GM11168 (cell line): ENCODE data around the gene PGAM4.
"Not testable (repeated sequence)": the region's sequence is repeated elsewhere in the genome, so short reads cannot be mapped to it uniquely, and the experiment has no call there.

ENCODE experiments used
- in situ Hi-C: fragments of 300-500 bp; cut with MboI; formaldehyde crosslinking; loops from one replicate; pipeline ENCODE4 v1.12.0; 2022; ENCODE audit warnings: low sequenced_read_pairs; ENCODE audit not compliant: unreplicated experiment

PGAM4 gene

GRCh38 chrX:77969538-77969937 lies at the start of gene PGAM4:
TSS of gene PGAM4 (minus strand) at chrX:77969638. CDS start at chrX:77969638, 0 bp downstream.
- in situ Hi-C loops, result no loop called here

- in situ Hi-C loops, result no loop called here
Measured at GRCh38 chrX:78011846-78012245, 42.4 kb upstream of the PGAM4 start.

GRCh38 chrX:77979870-77980269 lies 10.4 kb upstream of the PGAM4 start:
- in situ Hi-C loops, result no loop called here

GRCh38 chrX:77977518-77977917 lies 8.1 kb upstream of the PGAM4 start:
- in situ Hi-C loops, result no loop called here

- in situ Hi-C loops, result no loop called here
Measured at GRCh38 chrX:77977095-77977494, 7.7 kb upstream of the PGAM4 start.

GRCh38 chrX:77975755-77976154 lies 6.3 kb upstream of the PGAM4 start:
- in situ Hi-C loops, result no loop called here

- in situ Hi-C loops, result no loop called here
Measured at GRCh38 chrX:77967631-77968030, 1.8 kb downstream of the PGAM4 start.

- in situ Hi-C loops, result no loop called here
Measured at GRCh38 chrX:77966361-77966760, 3.1 kb downstream of the PGAM4 start.

GRCh38 chrX:77962068-77962902 lies 7.2 kb downstream of the PGAM4 start:
- in situ Hi-C loops, result no loop called here

- in situ Hi-C loops, result no loop called here
Measured at GRCh38 chrX:77961063-77961462, 8.4 kb downstream of the PGAM4 start.

GRCh38 chrX:77960567-77960966 lies 8.9 kb downstream of the PGAM4 start:
- in situ Hi-C loops, result no loop called here

- in situ Hi-C loops, result no loop called here
Measured at GRCh38 chrX:77953708-77954107, 15.7 kb downstream of the PGAM4 start.

- in situ Hi-C loops, result no loop called here
Measured at GRCh38 chrX:77953302-77953701, 16.1 kb downstream of the PGAM4 start.

- in situ Hi-C loops, result no loop called here
Measured at GRCh38 chrX:77952173-77952572, 17.3 kb downstream of the PGAM4 start.

- in situ Hi-C loops, result no loop called here
Measured at GRCh38 chrX:77949840-77950239, 19.6 kb downstream of the PGAM4 start.

GRCh38 chrX:77946571-77946970 lies 22.9 kb downstream of the PGAM4 start:
- in situ Hi-C loops, result no loop called here

GRCh38 chrX:77945910-77946545 lies 23.4 kb downstream of the PGAM4 start:
- in situ Hi-C loops, result no loop called here

- in situ Hi-C loops, result not testable (repeated sequence)
Measured at GRCh38 chrX:77945031-77945430, 24.4 kb downstream of the PGAM4 start.

GRCh38 chrX:77938083-77938680 lies 31.3 kb downstream of the PGAM4 start:
- in situ Hi-C loops, result no loop called here

GRCh38 chrX:77937291-77937690 lies 32.1 kb downstream of the PGAM4 start:
- in situ Hi-C loops, result no loop called here

GRCh38 chrX:77936299-77936698 lies 33.1 kb downstream of the PGAM4 start:
- in situ Hi-C loops, result no loop called here
